K562 (cell line): ENCODE data around the gene NDUFS5. TPM values are rescaled to one million over a fixed set of nuclear protein-coding genes. Genes with fewer than 3 reads are reported as not detected.

Source experiments
- ATAC-seq: fragments of 200-7000 bp; cut with Tn5 transposase; 3 replicates; pipeline ENCODE4 v1.9.1; 2020; ENCODE audit warnings: moderate library complexity
- BruUV-seq: library from RNA; stranded (reverse); fragments of 400-500 nt; replicated peaks from 2 replicates; lab custom pipeline; 2021; lab: Mats Ljungman, UMichigan
- CTCF ChIA-PET: fragments of 300-600 bp; formaldehyde crosslinking; extraction: SDS; loops from one replicate; lab custom pipeline; 2021; ENCODE audit warnings: low intra/inter-chr PET ratio; lab: Yijun Ruan, JAX
- POLR2A ChIA-PET: fragments of 300-600, 350-650 bp; sonication (Branson Sonifier 250); formaldehyde crosslinking; extraction: SDS; loops from one replicate; lab custom pipeline; 2021; ENCODE audit warnings: antibody characterized with exemption, inconsistent platforms; lab: Yijun Ruan, JAX
- DNase-seq, 4 experiments: peaks; one replicate each; pipeline versions ENCODE4 v3.0.0 to v3.0.0-alpha.2; 2011 to 2018; ENCODE audit warnings: low spot score in 3 of 4, mixed read lengths in 3 of 4; ENCODE audit errors: extremely low read depth in 1 of 4
- FAIRE-seq: peaks from 2 replicates; lab custom pipeline; 2011; peaks lifted over from hg19 to GRCh38; lab: Jason Lieb, UNC
- H2AFZ ChIP-seq: 2 replicates; pipeline ENCODE4 v1.6.0; 2011; ENCODE audit warnings: low read depth, low read length, control low read depth, inconsistent platforms
- H3K27ac ChIP-seq: fragments of 200-600 bp; 3 replicates; pipeline ENCODE4 v1.8.0; 2011; ENCODE audit warnings: low read depth, mild to moderate bottlenecking, control low read depth, inconsistent platforms, low read length, moderate library complexity, mixed read lengths; ENCODE audit errors: extremely low read depth
- H3K27me3 ChIP-seq, 2 experiments: fragments of 300-600 bp in 1 of 2; 2 replicates in 1 of 2; 3 replicates in 1 of 2; pipeline versions ENCODE4 v1.6.0 to v1.8.0; 2011; ENCODE audit warnings: inconsistent platforms in 2 of 2, low read length in 2 of 2, mild to moderate bottlenecking in 1 of 2, mixed read lengths in 1 of 2, moderate library complexity in 1 of 2; ENCODE audit not compliant: control insufficient read depth in 2 of 2, insufficient read depth in 2 of 2
- H3K36me3 ChIP-seq: fragments of 300-600 bp; 3 replicates; pipeline ENCODE4 v1.8.0; 2011; ENCODE audit warnings: mild to moderate bottlenecking, low read length, inconsistent platforms; ENCODE audit not compliant: control insufficient read depth, insufficient read depth
- H3K4me1 ChIP-seq, 2 experiments: fragments of 200-600 bp in 1 of 2; replicated peaks in 1 of 2; 2 replicates in 1 of 2; 3 replicates in 1 of 2; pipeline versions ENCODE4 v1.5.1 to v1.8.0; 2011; ENCODE audit warnings: inconsistent platforms in 2 of 2, low read length in 2 of 2, mild to moderate bottlenecking in 1 of 2, mixed read lengths in 1 of 2, moderate library complexity in 1 of 2; ENCODE audit not compliant: control insufficient read depth in 2 of 2, insufficient read depth in 2 of 2
- H3K4me2 ChIP-seq: 2 replicates; pipeline ENCODE4 v1.6.1; 2011; ENCODE audit warnings: low read length, control low read depth, inconsistent platforms, mixed read lengths; ENCODE audit not compliant: insufficient read depth
- H3K4me3 ChIP-seq: fragments of 200-600 bp; sonication (generic), shearing (Covaris generic); 2 replicates; pipeline ENCODE4 v1.5.1; 2016; ENCODE audit warnings: control low read depth, inconsistent platforms
- H3K79me2 ChIP-seq: fragments of 200-600 bp; 3 replicates; pipeline ENCODE4 v1.8.0; 2011; ENCODE audit warnings: low read length, inconsistent platforms; ENCODE audit not compliant: control insufficient read depth, insufficient read depth
- H3K9ac ChIP-seq, 2 experiments: 2 replicates each; pipeline versions ENCODE4 v1.6.0 to v1.6.1; 2011; ENCODE audit warnings: low read depth in 2 of 2, low read length in 2 of 2, control low read depth in 1 of 2, inconsistent platforms in 1 of 2, mild to moderate bottlenecking in 1 of 2, mixed read lengths in 1 of 2; ENCODE audit not compliant: insufficient read depth in 1 of 2
- H3K9me1 ChIP-seq: one replicate; pipeline ENCODE4 v1.6.0; 2011; ENCODE audit warnings: inconsistent platforms, mild to moderate bottlenecking, low read length, moderate library complexity; ENCODE audit not compliant: control insufficient read depth, insufficient read depth
- H3K9me3 ChIP-seq: replicated peaks from 2 replicates; pipeline ENCODE4 v1.5.1; 2011; ENCODE audit warnings: low read depth, low read length, inconsistent platforms; ENCODE audit not compliant: control insufficient read depth, insufficient read depth
- H4K20me1 ChIP-seq: replicated peaks from 2 replicates; pipeline ENCODE4 v1.6.1; 2011; ENCODE audit warnings: low read length, inconsistent platforms, mixed read lengths; ENCODE audit not compliant: control insufficient read depth, insufficient read depth
- CXXC5 ChIP-seq: fragments of 250-450 bp; sonication (Bioruptor Pico); IDR thresholded peaks from 2 replicates; pipeline ENCODE4 v1.8.0; 2022; ENCODE audit warnings: inconsistent platforms, mild to moderate bottlenecking, moderate library complexity
- FOXM1 ChIP-seq, 2 experiments: fragments of 450-650 bp in 1 of 2; sonication (generic) in 1 of 2; formaldehyde crosslinking in 1 of 2; IDR thresholded peaks; 2 replicates each; pipeline versions ENCODE4 v1.6.1 to v1.9.0; 2017 to 2022; ENCODE audit warnings: low read depth in 2 of 2, mild to moderate bottlenecking in 2 of 2, missing genetic modification reagents in 1 of 2, moderate library complexity in 1 of 2
- HDAC1 ChIP-seq, 2 experiments: fragments of 450-650 bp; IDR thresholded peaks; 2 replicates each; pipeline ENCODE4 v1.6.1; 2016 to 2017; ENCODE audit warnings: inconsistent platforms in 1 of 2, mild to moderate bottlenecking in 1 of 2, moderate library complexity in 1 of 2
- NFE2L1 ChIP-seq: fragments of 450-650 bp; IDR thresholded peaks from 2 replicates; pipeline ENCODE4 v1.6.1; 2016; ENCODE audit warnings: missing genetic modification characterization, low read depth, mild to moderate bottlenecking, missing compliant biosample characterization, moderate library complexity, borderline replicate concordance
- NFRKB ChIP-seq: fragments of 450-650 bp; IDR thresholded peaks from 2 replicates; pipeline ENCODE4 v1.6.1; 2016; ENCODE audit warnings: low read depth
- ZBTB7A ChIP-seq: IDR thresholded peaks from 2 replicates; pipeline ENCODE4 v1.6.1; 2011; ENCODE audit warnings: low read depth, mild to moderate bottlenecking, low read length, moderate library complexity, borderline replicate concordance; ENCODE audit not compliant: control insufficient read depth
- ZKSCAN8 ChIP-seq: fragments of 200-800 bp; sonication (Bioruptor generic); IDR thresholded peaks from 2 replicates; pipeline ENCODE4 v1.6.1; 2016; ENCODE audit warnings: missing genetic modification characterization, missing compliant biosample characterization
- WGBS: fragments of 100-300 bp; shearing (Covaris generic); methylation state at CpG from one replicate; pipeline ENCODE4 v1.1.6; 2016; ENCODE audit warnings: low coverage, mixed read lengths; ENCODE audit not compliant: insufficient coverage; ENCODE audit errors: missing lambda C conversion rate; 5-methylcytosine and 5-hydroxymethylcytosine counted together
- in situ Hi-C: fragments of 300-500 bp; cut with MboI; formaldehyde crosslinking; loops from 4 replicates; pipeline ENCODE4 v1.15.0; 2018; ENCODE audit warnings: inconsistent platforms, mixed read lengths
- intact Hi-C: fragments of 100-400 bp; cut with micrococcal nuclease; formaldehyde crosslinking; loops from 2 replicates; pipeline ENCODE4 v1.14.2; 2022
- polyA plus RNA-seq, 8 experiments: library from polyadenylated mRNA; depleted of rRNA in 4 of 8; stranded (reverse) in 5 of 8; unstranded in 3 of 8; fragments of >200 nt; fragmentation: Nextera tagmentation in 2 of 8; fragmentation: Illumina TruSeq in 1 of 8; extraction: Ambion mirVana in 2 of 8; extraction: Trizol in 1 of 8; gene quantifications; 2 replicates each; pipeline versions ENCODE4 v1.2.1 to v1.2.3, GENCODE V29; 2011 to 2014; ENCODE audit warnings: inconsistent platforms in 1 of 8, missing spikeins in 1 of 8
- total RNA-seq, 7 experiments: library from RNA; depleted of rRNA in 6 of 7; stranded (reverse); fragments of >200 nt in 6 of 7; fragmentation: Illumina TruSeq in 2 of 7; extraction: Trizol in 2 of 7; gene quantifications; 2 replicates each; pipeline versions ENCODE4 v1.2.1 to v1.2.3, GENCODE V29; 2011 to 2021; ENCODE audit warnings: low replicate concordance in 1 of 7
- TF ChIP-seq, protein P1 (sequence below): fragments of 250-450 bp; sonication (Bioruptor Pico); IDR thresholded peaks from 2 replicates; pipeline ENCODE4 v1.4.0; 2020; ENCODE audit warnings: mild to moderate bottlenecking

NDUFS5 gene
- total and polyA plus RNA-seq, 9 of the 15 experiments (the other 6 are each of a cell fraction or from before 2014, with no cell fraction given): 499 to 2,737 (median 1,281) TPM

DNA sequence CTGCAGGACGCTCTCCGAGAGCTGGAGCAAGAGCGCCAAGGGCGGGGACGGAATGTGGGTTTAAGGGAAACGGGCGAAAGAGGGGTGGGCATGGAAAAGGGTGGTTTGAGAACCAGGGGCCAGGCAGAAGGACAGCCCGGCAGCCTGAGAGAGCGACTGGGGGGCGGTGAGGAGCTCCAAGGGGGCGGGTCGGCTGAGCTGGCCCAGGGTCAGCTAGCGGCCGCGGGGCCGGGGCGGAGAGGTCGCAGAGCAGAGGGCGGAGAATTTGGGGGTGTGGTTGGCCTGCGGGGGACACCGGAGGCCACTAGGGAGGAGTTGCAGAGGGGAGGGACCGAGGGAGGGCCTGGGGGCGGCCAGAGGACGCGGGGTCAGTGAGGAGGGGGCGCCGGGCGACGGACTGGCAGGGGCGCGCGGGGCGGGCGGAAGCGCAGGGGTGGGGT is 54.7 kb downstream of the NDUFS5 start:
- ATAC-seq: peak; percentile 46
- H2AFZ ChIP-seq: peak overlapping the region; percentile 60

More for the DNA sequence above, 54.7 kb downstream of the NDUFS5 start:
- Histone ChIP-seq H3K4me1 (peaks cover 3 to 25% of the 10 kb centered on the region in 2 experiments; a peak in 3 of 5 replicates), H3K27ac (no peak overlapping the region), H3K79me2 (no peaks in the 10 kb centered on the region), H3K9ac (peak overlapping the region in 1 of 2 experiments; percentile 66; a peak in 2 of 4 replicates), H3K4me3 (peak overlapping the region; percentile 19; the same call in 1 of the 2 replicates), H3K9me3 (no peaks in the 10 kb centered on the region), H3K27me3 (peaks cover 22 to 28% of the 10 kb centered on the region in 2 experiments), H3K9me1 (no peaks in the 10 kb centered on the region), H4K20me1 (0 out of 2 replicates have a peak, but pooled peaks cover 12% of the 10 kb centered on the region), H3K36me3 (no peaks in the 10 kb centered on the region), H3K4me2 (no peak overlapping the region; the same call in 1 of the 2 replicates)
- TF ChIP-seq HDAC1 (IDR thresholded peaks at IDR 0.05) (0 out of 4 replicates have a peak, but pooled peaks of 1 of the 2 experiments have one; percentile 19), NFE2L1 (no peak), FOXM1 (IDR thresholded peaks at IDR 0.05; ENCODE audit: low read depth) (no peak), FOXM1 (CRISPR knock-in tag; IDR thresholded peaks at IDR 0.05; ENCODE audit: low read depth) (0 out of 2 replicates have a peak, but pooled peaks have one; percentile 10), NFRKB (no peak), CXXC5 (no peak), ZKSCAN8 (CRISPR knock-in tag) (0 out of 2 replicates have a peak, but pooled peaks have one; percentile 23), ZBTB7A (peak; percentile 60; the same call in 1 of the 2 replicates)
- TF ChIP-seq, protein P1, sequence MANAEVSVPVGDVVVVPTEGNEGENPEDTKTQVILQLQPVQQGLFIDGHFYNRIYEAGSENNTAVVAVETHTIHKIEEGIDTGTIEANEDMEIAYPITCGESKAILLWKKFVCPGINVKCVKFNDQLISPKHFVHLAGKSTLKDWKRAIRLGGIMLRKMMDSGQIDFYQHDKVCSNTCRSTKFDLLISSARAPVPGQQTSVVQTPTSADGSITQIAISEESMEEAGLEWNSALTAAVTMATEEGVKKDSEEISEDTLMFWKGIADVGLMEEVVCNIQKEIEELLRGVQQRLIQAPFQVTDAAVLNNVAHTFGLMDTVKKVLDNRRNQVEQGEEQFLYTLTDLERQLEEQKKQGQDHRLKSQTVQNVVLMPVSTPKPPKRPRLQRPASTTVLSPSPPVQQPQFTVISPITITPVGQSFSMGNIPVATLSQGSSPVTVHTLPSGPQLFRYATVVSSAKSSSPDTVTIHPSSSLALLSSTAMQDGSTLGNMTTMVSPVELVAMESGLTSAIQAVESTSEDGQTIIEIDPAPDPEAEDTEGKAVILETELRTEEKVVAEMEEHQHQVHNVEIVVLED (CRISPR knock-in tag): no peak
- BruUV-seq: no TSS peak
- ChIA-PET POLR2A (interaction anchor here (0.6 to 2.6 kb wide), 7 partner anchors 9 to 458 kb away, joined by 3 to 14 read pairs (median 3); no protein-coding TSS in a partner anchor), CTCF (interaction anchor here (0.6 kb wide), 1 partner anchor 1054 kb away, joined by 4 read pairs; no protein-coding TSS in a partner anchor)
- FAIRE-seq (no peak), DNase-seq (peak; percentile 70 to 85 (median 76))
- in situ Hi-C loops: no loop called here
- WGBS: 20% methylated on average over 17 of the region's 35 CpGs
- intact Hi-C loops: no loop called here
